HG03196 (cell line): ENCODE measurements around the gene GINS3.

ENCODE experiments used
- ATAC-seq: cut with Tn5 transposase; IDR thresholded peaks from one replicate; pipeline ENCODE4 v1.9.1; 2021; ENCODE audit not compliant: unreplicated experiment

GINS3 gene

DNA sequence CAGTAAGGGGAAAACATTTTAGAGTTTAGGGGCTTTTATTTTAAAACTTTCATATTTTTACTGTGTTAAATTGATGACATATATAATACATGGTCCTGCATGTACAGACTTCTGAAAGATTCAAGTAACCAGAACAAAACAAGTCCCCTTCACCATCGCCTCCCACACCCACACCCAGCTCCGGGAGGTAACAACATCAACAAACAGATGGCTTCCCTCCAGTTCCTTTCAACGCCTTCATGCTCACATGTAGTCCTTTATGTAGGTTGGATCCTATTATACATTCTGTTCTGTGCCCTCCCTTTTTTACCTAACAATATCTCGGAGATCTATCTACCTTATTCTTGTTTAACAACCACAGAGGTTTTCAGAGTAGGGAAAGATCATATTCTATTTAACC is 30.5 kb downstream of the GINS3 start:
- ATAC-seq = no peak

DNA sequence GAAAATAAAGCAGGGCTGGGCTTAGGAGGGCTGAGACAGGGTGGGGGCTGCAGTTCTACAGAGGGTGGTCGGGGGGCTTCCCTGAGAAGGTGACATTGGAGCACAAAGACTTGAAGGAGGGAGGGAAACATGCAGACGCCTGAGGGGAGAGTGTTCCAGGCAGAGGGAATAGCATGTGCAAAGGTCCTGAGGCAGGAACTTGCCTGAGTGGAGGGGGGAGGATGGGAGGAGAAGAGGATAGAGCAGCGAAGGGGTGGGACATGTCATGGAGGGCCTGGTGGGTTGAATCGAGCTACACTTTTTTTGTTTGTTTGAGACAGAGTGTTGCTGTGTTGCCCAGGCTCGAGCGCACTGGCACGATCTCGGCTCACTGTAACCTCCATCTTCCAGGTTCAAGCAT is 33.0 kb downstream of the GINS3 start:
- no peak for ATAC-seq

DNA sequence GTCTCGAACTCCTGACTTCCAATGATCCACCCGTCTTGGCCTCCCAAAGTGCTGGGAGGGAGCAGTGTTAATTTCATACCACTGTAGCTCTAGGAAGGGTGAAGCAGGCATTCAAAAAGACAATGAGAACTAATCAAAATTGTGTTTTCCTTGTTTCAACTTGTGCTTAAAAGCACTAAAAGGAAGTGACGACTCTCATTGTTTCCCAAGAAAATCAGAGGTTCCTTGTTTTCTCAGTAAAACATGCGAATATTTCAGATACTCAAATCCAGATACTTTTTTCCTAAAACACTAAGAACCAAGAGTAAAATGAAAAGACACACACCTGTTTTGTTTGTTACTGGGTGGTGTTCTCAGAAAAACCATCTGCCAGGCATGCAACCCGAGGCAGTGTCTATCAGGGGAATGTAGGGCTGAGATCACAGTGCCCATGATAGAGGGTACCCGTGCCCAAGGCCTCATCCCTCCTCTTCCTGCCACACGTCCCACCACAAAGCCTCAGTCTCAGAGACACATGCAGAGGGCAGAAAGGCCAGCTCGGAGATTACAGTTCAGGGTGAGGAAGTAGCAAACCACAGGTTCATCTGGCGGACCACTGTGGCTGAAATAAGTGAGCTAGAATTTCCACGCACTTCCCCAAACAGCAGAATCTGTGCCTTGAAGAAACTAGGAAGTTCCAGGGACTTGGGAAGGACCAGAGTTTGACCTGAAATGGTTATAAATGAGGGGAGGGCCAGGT is 33.7 kb downstream of the GINS3 start:
- ATAC-seq = peak; percentile 73

DNA sequence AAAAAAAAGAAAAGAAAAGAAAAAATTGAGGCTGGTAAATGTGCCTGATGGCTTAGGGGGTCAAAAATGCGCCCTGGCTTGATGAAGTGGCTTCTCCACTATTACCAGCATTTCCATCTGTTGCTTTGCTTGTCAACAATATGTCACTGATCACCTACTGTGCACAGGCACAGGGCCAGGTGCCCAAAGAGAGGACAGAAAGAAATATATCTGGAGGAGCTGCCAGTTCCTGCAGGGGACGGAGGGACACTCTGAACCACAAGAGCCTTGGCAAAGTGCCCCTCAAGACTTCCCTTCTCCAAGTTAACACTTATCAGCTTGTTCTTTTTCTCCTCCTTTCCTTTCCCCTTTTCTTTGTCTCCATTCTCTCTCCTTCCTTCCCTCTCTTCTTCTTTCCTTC is 34.7 kb downstream of the GINS3 start:
- no peak for ATAC-seq

DNA sequence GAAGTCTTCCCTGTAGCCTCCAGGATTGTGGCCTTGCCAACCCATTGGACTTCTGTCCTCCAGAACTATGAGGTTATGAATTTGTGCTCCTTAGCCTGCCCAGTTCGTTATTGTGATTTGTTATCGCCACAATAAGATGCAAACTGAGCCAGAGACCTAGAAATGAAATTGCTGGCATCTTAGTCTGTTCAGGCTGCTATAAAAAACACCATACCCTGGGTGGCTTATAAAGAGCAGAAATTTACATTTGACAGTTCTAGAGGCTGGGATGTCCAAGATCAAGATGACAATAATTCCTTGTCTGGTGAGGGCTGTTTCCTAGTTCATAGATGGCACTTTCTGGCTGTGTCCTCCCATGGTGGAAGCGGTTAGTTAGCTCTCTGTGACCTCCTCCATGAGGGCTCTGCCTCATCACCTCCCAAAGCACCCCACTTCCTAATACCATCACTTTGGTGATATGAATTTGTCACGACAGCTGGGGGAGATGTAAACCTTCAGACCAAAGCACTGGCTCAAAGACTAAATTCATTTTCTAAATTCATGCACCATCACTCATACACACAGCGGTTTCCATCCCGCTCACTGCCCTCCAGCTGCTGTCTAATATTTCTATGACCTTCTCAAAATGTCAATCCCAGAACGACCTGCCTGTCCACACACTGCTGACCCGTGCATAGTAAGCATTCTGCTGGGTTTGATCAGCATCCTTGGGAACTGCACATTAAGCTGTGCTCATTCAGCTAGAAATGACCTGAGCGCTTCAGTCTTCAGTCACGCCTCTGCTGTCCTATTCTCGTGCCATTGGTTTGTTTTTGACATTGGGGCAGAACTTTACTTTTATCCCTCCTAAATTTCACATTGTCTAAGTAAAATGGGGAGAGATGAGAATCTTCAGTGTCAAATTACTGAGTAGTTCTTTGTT is 36.6 kb downstream of the GINS3 start:
- no peak for ATAC-seq

DNA sequence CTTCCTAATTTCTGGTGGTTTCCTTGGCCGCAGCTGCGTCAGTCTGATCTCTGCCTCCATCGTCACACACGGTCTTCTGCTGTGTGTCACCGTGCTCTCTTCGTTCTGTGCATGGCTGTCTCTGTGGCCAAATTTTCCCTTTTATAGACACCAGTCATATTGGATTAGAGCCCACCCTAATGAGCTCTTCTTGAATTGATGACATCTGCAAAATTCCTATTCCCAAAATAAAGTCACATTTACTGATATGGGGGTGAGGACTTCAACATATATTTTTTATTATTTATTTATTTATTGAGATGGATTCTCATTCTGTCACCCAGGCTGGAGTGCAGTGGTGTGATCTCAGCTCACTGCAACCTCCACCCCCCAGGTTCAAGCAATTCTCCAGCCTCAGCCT is 38.4 kb downstream of the GINS3 start:
- ATAC-seq = no peak

DNA sequence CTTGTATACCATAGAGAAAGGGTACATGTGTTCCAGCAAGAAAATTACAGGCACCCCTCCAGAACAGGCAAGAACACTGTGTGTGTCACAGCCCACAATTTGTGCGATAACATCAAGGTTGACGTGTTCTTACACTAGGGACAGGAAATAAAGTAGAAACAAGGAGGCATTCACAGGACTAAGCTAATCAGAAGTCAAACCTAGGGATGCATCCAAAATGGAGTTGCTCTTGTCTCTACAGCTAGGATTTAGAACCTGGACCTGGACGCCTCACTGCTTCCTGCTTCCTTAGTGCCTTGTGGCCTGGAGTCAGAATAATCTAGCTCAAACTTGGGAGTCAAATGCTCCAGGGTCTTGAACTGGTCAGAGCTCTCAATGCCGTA is 41.3 kb downstream of the GINS3 start:
- no peak for ATAC-seq

DNA sequence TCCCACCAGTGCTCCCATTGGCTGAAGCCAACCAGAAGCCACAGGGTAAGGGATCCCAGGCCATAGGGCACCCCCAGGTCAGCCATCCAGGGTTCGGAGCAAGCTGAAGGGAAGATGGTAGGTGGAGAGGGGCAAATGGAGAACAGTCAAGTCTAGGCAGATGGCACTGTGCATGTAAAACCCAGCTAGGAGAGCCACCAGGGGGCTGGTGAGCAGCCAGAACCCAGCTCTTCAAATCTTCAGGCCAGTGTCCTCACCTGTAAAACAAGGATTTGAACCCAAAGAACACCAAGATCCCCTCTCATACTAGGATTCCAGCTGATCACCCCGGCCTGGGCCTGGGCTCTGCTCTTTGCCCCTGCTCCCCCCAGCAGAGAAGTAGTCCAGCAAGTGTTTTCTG is 43.5 kb downstream of the GINS3 start:
- ATAC-seq = no peak

DNA sequence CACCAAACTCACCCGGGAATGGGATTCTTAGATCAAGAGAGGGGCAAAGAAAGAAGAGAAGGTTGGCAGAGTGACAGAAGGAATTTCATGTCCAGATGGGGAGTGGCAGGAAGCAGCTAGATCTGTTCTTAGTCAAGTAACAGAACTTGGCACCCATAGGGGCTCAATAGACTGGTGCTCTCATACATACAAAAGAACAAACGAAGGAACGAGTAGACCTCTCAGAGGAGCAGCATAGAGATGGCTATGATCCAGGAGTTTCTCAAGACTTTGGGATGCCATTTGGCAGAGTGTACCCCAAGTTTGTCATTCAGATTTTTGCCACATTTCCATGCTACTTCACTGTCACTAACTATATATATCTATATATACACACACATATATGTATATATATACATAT is 47.9 kb downstream of the GINS3 start:
- ATAC-seq = no peak

DNA sequence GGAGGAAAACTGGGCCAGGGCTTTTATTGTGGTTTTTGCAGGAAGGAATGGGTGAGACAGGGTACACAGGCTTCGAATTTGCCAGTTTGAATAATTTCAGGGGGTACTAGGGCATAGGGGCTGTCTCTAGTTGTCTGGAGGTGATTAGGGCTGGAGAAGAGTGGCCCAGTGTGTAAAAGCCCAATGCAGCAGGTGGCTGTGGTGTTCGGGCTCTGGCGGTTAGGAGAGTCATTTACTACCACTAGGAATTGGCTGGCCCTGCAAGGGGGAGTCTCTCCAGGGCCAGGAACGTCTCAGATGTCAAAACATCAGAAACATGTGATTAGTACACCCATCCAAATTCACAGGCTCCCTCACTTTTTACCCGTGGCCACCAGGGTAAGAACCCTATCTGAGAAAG is 50.3 kb downstream of the GINS3 start:
- no peak for ATAC-seq

DNA sequence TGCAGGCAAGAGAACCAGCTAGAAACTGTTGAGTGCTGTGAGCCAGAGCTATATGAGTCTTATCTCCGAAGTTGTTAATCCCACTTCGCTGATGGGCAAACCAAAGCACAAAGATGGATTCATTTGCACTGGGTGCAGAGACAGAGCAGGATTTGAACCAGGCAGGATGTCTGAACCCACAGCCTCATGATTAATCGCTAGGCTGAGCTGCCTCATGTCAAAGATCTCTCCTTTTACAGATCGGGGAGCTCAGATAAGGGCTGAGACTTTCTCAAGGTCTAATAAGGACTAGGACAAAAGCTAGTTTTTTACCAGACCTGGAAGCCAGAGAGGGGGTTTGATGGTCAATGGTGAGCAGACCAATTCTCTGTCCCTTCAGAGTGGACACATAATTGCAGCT is 51.5 kb downstream of the GINS3 start:
- ATAC-seq = no peak

DNA sequence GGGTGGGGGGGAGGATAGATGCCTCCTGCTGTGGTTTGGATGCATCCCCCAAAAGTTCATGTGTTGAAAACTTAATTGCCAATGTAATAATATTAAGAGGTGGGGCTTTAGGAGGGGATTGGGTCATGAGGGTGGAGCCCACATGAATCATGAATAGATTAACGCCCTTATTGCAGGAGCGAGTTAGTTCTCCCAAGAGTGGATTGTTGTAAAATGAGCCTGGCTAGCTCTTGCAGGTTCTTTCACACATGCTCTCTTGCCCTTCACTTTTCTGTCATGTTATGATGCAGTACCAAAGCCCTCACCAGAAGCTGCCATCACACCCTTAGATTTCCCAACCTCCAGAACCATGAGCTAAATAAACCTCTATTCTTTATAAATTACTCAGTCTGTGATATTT is 52.0 kb downstream of the GINS3 start:
- no peak for ATAC-seq

DNA sequence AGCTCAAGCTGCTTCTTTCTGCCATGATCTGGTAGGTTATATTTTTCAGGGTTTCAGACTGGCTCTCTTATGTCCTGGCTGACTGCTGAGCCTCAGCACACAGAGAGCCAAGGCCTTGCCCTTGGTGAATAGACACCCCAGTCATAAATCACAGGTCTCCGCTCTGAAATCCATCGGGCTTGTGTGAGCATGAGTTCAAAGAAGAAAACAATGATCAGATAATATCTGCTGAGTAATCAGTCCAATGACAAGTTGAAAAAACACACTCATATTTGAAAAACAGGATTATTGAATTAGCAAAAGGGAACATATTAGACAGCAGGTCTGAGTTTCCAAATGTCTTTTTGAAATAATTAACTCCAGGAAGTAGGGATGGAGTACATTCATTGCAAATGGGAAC is 56.6 kb downstream of the GINS3 start:
- no peak for ATAC-seq

DNA sequence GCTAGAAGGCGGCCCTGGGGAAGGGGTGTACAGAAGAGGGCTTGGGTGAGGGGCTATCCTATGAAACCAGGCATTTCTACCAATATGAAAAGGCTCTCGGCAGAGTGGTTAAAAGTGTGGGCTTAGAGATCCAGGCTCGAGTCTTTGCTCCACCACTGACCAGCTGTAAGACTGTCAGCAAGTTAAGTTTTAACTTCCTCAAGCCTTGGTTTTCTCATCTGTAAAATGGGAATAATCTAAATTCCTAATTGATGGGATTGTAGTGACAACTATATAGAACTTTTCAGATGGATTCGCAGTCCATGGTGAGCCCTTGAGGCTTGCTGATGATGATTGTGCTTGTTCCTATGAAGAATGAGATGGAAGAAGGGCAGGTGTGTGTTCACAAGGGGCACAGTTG is 57.0 kb downstream of the GINS3 start:
- ATAC-seq = no peak

DNA sequence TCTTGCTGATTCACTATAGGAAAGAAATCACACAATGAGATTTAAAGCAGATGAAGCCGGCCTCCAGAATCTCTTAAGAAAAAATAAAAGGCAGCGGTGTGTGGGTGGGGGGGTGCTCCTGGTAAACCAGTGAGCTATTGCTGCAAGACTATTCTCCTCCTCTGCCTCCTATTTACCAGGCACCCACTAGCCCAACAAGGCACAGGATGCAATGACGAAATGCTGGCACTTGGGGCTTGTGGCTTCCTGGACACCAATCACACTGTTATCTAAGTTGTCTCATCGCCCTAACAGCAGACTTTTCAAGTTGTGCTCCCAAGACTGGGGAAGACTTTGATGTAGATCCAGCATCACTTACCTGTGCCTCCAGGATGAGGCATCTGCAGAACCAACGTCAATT is 57.5 kb downstream of the GINS3 start:
- no peak for ATAC-seq

DNA sequence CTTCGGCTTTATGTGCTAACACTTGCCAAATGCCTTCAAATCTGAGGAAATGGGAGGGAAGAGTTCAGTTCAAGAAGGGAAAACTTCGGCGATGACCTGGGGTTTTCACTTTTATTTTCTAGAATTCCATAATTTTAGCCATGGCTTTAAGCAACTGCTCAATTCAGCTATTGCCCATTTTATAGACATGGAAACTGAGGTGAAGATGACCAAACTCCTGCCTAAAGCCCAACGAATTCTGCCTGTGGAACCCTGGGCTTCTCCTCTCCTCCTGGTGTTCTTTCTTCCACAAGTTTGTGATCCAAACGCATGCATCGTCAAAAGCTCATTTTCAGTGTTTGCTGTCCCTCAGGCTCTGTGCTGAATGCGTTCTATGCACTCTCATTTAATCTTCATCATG is 58.3 kb downstream of the GINS3 start:
- no peak for ATAC-seq

DNA sequence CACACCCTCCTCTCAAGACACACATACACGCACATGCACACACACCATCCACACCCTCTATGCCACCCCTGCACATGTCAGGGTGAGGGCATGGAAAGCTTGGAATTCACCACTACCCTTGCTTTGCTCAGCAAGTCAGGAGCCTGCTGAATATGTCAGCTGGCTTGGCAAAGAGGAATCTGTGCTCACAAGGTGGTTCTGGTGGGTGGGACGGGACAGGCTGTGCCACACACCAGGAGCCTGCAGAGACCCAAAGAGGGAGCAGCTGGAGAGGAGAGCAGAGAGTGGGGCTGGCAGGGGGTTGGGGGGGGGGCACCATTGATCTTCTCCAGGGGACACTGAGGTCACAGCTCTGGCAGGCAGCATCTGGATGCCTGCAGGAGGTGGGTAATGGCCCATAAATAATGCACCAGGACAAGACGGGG is 59.0 kb downstream of the GINS3 start:
- no peak for ATAC-seq

DNA sequence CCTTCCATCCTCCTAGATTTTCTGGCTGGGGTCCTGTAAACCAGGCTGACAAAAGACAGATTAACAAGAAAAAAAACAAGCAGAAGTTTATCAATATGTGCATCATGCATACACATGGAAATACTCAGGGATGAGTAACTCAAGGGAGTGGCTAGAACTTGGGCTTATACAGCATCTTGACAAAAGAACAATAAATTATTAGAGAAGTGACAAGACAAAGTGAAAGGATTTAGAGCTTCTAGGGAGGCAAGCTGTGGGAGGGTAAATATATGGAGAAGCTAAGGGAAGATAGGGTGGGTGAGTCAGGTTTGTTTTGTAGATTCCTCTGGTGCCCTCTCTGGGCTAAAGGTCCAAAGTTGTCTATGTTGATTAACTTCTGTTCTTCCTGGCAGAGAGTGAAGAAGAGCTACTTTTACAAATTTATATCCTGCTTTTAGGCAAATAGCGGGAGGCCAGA is 59.7 kb downstream of the GINS3 start:
- no peak for ATAC-seq

DNA sequence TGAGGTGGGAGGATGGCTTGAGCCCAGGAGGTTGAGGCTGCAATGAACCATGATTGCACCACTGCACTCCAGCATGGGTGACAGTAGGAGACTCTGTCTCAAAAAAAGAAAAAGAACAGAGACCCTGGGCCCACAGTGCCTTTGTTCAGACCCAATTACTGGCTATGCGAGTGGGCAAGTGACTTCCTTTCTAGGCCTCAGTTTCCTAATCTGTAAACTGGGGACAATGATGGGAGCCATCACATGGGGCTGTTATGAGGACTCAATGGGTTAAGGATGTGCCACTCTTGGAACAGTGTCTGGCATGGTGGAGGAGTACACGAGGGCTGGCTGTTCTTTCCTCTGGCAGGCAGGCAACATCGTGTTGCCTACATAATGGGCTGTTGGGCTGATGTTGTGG is 60.4 kb downstream of the GINS3 start:
- ATAC-seq = no peak

DNA sequence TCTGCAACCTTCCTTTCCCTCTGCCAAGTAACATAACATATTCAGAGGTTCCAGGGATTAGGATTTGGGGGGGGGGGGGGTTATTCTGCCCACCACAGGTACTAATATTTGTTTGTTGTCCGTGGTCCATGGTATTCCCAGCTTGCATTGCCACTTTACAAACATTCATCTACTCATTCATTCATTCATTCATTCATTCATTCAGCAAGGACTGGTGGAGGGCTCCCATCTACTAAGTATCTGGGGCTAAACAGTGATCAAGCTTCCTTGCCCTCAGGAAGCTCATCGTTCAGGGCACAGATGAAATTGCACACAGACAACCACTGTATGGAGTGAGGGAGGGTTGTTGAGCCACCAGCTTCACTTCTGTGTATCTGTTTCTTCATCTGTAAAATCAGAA is 61.9 kb downstream of the GINS3 start:
- no peak for ATAC-seq

DNA sequence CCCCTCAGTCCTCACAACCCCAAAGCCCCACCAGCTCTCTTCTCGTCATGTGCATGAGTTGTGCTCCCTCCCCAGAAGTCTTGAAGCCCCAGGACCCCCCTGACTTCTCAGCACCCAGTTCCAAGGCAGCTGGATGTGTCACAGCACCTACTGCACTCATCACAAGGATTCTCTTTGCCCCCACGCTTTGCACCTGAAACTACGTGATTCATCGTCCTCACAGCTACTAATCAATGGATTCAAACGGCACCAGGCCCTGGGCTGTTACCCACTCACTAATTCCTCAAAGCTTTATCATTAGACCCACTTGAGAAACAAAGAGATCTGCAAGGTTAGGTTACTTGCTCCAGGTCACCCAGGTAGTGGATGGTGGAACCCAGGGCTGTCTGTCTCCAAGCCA is 62.6 kb downstream of the GINS3 start:
- ATAC-seq = no peak
